Hematopoietic multipotent progenitor cell treated with erythropoietin and hydrocortisone succinate and interleukin-3 and kit ligand, for 15 days (in vitro differentiated cells): ENCODE results near the gene ADH1B.
"Not testable (repeated sequence)": the region's sequence is repeated elsewhere in the genome, so short reads cannot be mapped to it uniquely, and the experiment has no call there.

Source experiments
- DNase-seq: peaks from one replicate; pipeline ENCODE4 v3.0.0-alpha.2; 2015; ENCODE audit warnings: low spot score

The ADH1B gene

GRCh38 chr4:99323756-99324155 lies 2.6 kb upstream of the ADH1B start:
- DNase-seq: no peak

DNA sequence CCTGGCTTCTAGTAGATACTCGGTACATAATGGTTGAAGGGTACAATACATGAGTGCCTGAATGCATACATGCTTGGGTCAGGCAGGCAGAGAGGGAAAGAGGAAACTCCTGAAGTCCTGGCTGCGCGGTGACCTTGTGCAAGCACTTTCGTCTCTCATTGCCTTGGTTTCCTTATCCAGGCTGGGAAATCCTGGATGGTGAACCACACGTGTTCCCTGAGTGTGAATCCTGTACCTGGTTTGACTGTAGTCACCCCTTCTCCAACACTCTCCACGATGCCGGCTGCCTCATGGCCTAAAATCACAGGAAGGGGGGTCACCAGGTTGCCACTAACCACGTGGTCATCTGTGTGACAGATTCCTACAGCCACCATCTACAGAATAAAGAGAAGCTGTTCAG lies 3.4 kb downstream of the ADH1B start:
- not testable (repeated sequence) for DNase-seq

- DNase-seq: no peak
These were observed 3.8 kb downstream of the ADH1B start for GRCh38 chr4:99317354-99317753.

DNA sequence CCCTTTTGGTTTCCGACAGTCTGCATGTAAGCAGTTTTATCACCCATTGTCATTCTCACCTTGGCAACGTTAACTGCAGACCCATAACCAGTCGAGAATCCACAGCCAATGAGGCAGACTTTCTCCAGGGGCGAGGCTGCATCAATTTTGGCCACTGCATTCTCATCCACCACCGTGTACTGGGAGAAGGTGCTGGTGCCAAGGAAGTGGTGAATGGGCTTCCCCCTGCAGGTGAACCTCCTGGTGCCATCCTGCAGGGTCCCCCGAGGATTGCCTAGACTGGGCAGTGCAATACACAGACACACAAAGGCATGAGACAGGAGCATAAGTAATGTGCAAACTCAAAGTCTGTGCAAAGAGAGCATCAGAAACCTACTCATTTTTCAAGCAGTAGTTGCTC lies 5.4 kb downstream of the ADH1B start:
- no peak for DNase-seq

DNA sequence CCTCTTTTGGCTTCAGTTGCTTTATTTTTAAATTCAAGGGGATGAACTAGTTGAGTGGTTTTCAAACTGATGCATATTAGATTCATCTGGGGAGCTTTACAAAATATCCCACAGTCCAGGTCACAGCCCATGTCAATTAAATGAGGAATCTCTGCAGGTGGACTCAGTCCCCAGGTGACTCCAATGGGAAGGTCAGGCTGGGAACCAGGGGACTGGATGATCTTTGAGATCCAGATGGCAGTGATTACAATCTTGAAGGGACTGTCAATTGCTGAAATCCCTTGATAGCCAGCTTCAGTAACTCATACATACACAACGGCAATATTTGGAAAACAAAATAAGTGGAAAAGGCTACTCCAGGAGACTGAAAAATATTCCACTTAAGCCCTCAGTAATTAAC lies 7.0 kb downstream of the ADH1B start:
- no peak for DNase-seq

- DNase-seq: no peak
These were observed 10.8 kb downstream of the ADH1B start for GRCh38 chr4:99310389-99310788.

GRCh38 chr4:99305638-99306400 lies 15.4 kb downstream of the ADH1B start:
- DNase-seq: no peak

DNA sequence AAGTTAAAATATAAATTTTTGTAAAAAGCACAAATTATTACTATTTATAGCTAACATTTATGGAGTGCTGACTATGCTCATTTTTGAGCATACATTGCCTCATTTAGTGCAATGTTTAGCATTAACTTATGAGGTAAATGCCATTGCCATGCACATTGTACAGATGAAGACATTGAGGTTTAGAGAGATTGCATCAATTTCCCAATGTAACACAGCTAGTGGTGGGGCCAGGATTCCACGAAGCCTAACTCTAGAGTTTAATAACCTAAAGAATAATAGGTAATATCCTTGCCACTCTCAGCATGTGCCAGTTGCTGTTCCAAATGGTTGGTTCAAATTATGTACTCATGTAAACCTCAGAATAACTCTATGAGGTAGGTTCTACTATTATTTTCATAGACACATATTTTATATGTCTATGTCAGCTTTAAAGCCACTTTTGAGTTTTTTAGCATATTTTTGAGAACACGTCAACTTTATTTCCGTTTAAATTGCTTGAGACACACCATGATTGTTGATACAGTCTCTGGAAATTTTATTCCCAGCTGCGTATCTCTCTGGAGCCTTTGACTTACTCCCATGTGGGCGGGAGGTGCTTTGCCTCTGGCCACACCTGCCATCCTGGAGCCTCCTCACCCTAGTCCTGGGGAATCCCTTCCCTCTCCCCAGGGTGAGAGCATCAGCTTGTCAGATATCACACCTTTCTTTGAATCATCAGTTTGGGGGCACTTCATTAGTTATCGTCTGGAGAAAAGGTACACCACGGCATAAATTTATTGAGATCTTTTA lies 19.6 kb downstream of the ADH1B start:
- DNase-seq: no peak

DNA sequence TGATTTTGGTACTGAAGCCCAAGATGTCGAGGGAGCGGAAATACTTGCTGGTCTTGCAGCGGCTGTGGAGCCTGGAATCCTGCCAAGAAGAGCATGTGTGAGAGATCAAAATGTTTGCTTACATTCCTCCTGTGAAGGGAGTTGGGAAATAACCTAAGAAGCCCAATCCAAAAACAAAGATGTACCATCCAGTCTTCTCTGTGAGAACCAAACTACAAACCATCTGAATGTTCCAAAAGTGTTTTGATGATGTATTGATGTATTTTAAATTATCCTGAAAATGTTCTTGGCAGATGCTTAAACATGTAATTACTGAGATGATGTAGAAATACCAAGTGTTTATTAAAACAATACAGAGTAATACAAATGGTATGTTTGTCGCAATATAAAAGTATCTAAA lies 20.3 kb downstream of the ADH1B start:
- no peak for DNase-seq

DNA sequence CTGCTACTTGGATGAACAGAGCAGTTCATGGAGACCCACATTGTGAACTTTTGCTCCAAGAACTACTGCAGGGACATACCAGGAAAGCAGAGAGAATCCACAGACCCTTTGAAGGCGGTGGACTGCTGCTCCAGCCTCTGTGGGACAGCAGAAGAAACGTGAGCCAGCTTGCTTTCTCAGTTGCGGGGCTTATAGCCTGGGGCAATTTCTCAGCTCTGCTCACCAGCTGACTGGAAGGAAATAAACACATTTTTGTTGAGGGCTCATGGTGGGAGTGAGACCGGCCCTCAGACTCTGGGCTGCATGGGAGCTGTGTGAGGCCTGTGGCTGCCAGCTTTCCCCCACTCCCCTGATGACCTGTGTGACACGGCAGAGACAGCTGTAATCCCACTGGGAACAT lies 27.8 kb downstream of the ADH1B start:
- no peak for DNase-seq

DNA sequence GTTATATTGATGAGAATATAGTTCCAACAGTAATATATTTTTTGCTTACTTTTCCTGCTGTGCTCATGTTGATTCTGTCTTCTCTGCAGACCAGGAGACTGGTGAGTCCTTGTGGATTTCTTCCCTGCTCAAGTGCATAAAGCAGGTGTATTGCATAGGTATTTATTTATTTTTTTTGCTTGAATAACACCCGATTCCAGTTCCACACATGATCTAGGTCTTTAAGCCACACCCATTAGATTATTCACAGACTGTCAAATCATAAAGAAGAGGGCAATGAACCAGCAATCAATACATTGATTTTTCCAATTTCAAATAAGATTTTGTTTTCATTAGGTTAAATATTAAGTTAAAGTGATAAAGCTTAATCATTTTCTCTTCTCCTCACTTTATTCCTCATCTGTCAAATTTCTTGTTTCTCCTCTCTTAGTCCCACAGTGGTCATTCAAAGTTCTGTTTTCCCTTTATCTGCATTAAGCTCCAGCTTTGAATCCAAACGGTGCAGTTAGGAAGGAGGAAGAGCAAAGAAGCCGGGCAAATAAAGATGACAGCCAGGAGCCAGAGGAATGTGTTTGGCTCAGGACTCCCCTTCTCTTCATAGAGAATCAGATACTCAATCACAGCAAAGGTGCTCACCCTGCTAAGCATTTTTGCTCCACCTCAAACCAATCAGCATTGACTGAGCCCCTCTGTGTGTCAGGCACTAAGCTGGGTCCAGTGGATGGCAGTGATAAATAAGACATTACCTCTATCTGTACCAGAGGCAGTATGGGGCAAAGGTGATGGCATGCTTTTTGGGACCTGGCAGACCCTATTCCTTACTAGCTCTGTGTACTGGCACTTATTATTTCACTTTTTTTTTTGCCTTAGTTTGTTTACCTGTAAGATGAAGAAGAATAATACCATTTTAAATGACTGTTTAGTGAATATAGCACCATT lies 30.1 kb downstream of the ADH1B start, which contains the start of gene ADH1A:
Gene ADH1A, minus strand, starts transcription at position 138 of the 939 bp plus-strand sequence. Its CDS starts 71 bp downstream, at position 67.
- DNase-seq: no peak

DNA sequence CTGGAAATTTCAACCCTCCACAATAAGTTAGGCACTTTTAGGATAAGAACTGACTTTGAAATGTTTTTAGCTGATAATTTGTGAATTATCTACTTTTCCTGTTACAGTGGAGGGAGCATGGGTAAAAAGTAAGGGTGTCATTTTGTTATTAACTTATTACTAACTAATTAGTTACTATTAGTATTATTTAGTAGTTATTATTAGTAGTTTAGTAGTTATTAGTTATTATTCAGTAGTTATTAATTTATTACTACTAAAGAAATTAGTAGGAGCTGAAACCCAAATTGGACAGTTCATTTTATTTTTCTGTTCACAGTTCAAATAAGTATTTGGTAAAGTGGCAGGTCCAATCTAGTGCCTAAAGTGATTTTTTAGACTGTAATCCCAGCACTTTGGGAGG lies 35.8 kb downstream of the ADH1B start:
- no peak for DNase-seq

GRCh38 chr4:99282731-99283130 lies 38.5 kb downstream of the ADH1B start:
- no peak for DNase-seq

- DNase-seq: no peak
These were observed 39.9 kb downstream of the ADH1B start for GRCh38 chr4:99281261-99281660.

DNA sequence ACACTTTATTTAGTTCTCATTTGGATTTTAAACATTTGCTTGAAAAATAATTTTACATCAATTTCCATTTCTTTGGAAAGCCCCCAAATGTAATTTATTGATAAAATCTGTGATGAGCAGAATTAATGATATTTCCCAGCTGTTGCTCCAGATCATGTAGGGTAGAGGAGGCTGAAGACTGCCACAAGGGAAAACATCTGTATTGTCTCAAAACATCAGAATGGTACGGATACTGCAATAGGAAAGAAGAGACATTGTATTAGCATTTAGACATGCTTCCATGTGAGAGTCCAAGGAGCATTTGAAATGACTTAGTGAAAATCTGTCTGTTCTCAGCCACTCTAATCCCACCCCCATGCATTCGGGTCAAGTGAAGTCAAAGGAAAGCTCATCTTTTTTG lies 44.8 kb downstream of the ADH1B start:
- no peak for DNase-seq

DNA sequence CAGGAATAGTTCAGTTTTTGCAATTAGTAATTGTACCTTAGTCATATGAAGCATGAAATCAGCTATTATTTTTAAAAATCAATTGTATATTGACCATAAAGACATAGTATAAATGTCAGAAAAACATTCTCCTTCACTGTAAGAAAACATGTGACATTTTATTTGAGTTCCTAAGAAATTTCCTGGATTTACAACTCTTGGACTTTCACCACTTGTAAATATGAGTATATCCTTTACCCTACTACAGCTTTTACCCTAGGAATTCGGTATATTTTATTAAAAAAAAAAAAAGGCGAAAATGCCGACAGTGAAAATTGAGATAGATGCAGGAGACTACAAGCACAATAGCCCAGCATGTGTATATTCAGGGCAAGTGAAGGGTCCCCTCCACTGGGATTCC lies 45.3 kb downstream of the ADH1B start:
- DNase-seq: no peak

GRCh38 chr4:99275050-99275449 lies 46.2 kb downstream of the ADH1B start:
- DNase-seq: no peak

DNA sequence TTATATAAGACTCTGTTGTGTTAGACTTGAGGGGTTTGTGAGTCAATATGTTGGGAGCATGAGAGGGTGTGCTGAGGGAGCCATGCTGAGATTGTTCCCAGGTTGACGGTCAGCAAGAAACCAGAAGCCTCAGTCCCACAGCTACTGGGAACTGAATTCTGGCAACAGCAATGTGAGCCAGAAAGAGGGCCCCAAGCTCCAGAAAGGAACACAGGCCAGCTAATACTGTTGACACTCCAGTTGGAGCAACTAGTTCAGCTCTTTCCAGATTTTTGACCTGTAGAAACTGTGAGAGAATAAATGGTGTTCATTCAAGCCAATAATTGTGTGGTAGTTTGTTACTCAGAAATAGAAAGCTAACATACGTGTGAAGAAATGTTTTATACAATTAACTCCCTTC lies 47.5 kb downstream of the ADH1B start:
- no peak for DNase-seq

DNA sequence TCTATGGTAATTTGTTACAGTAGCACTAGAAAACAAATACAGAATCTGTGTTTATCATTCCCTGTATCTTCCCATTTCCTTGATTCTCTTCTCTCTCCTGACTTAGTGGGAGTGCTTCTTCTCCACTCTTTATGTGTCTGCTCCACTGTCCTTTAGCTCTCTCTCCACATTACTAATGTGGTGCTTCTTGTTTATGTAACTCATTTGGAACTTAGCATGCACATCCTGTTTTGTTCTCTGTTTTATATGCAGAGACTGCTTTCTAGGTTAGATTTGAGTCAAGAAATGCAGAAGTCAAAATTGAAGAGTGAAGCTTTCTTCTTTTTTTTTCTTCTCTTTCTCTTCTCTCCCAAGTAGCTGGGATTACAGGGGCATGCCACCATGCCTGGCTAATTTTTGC lies 56.3 kb downstream of the ADH1B start:
- DNase-seq: no peak
